Duodenal mucosa (tissue), 2 donors: ENCODE measurements around the gene HBP1.

Experiments
- H3K27ac ChIP-seq: one replicate; pipeline ENCODE4 v1.7.0; 2013; ENCODE audit warnings: low read depth, low read length
- H3K27me3 ChIP-seq, 2 donors: one replicate each; pipeline ENCODE4 v1.7.0; 2013; ENCODE audit warnings: low read length in 2 of 2, control low read depth in 1 of 2; ENCODE audit not compliant: insufficient read depth in 2 of 2, control insufficient read depth in 1 of 2
- H3K36me3 ChIP-seq, 2 donors: one replicate each; pipeline ENCODE4 v1.7.0; 2013; ENCODE audit warnings: low read length in 2 of 2, control low read depth in 1 of 2; ENCODE audit not compliant: insufficient read depth in 2 of 2, control insufficient read depth in 1 of 2
- H3K4me1 ChIP-seq, 2 donors: one replicate each; pipeline ENCODE4 v1.7.0; 2013; ENCODE audit warnings: low read length in 2 of 2, control low read depth in 1 of 2; ENCODE audit not compliant: insufficient read depth in 2 of 2, control insufficient read depth in 1 of 2
- H3K4me3 ChIP-seq, 2 donors: one replicate each; pipeline ENCODE4 v1.7.0; 2013; ENCODE audit warnings: low read length in 2 of 2, low read depth in 1 of 2
- H3K9ac ChIP-seq, 2 donors: one replicate each; pipeline ENCODE4 v1.7.0; 2013; ENCODE audit warnings: low read length in 2 of 2, low read depth in 1 of 2
- H3K9me3 ChIP-seq, 2 donors: one replicate each; pipeline ENCODE4 v1.7.0; 2013; ENCODE audit warnings: low read length in 2 of 2, control low read depth in 1 of 2; ENCODE audit not compliant: control insufficient read depth in 1 of 2

HBP1 gene

GRCh38 chr7:107206136-107206535 is 37.3 kb downstream of the HBP1 start:
- H3K27ac ChIP-seq = no peak overlapping the region
- no peak overlapping the region for H3K4me3 ChIP-seq
- no peaks in the 10 kb centered on the region for H3K4me1 ChIP-seq
- peaks cover 48 to 77% of the 10 kb centered on the region in 2 donors for H3K36me3 ChIP-seq
- H3K9ac ChIP-seq = no peak overlapping the region
- no peaks in the 10 kb centered on the region for H3K27me3 ChIP-seq
- no peaks in the 10 kb centered on the region for H3K9me3 ChIP-seq

GRCh38 chr7:107206706-107207105 is 37.9 kb downstream of the HBP1 start:
- Histone ChIP-seq H3K9me3 (no peaks in the 10 kb centered on the region), H3K36me3 (peaks cover 43 to 72% of the 10 kb centered on the region in 2 donors), H3K4me3 (no peak overlapping the region), H3K27me3 (no peaks in the 10 kb centered on the region), H3K27ac (no peak overlapping the region), H3K4me1 (no peaks in the 10 kb centered on the region), H3K9ac (no peak overlapping the region)

- Histone ChIP-seq H3K9ac (no peak overlapping the region), H3K4me1 (no peaks in the 10 kb centered on the region), H3K27me3 (no peaks in the 10 kb centered on the region), H3K27ac (no peak overlapping the region), H3K36me3 (peaks cover 37 to 65% of the 10 kb centered on the region in 2 donors), H3K4me3 (no peak overlapping the region), H3K9me3 (no peaks in the 10 kb centered on the region)
Observed at GRCh38 chr7:107207459-107207858, 38.7 kb downstream of the HBP1 start.

- Histone ChIP-seq H3K9ac (no peak overlapping the region), H3K27ac (no peak overlapping the region), H3K27me3 (no peaks in the 10 kb centered on the region), H3K9me3 (no peaks in the 10 kb centered on the region), H3K4me3 (no peak overlapping the region), H3K4me1 (no peaks in the 10 kb centered on the region), H3K36me3 (peaks cover 34 to 59% of the 10 kb centered on the region in 2 donors)
Observed at GRCh38 chr7:107208024-107208521, 39.3 kb downstream of the HBP1 start.

GRCh38 chr7:107208563-107208962 is 39.8 kb downstream of the HBP1 start:
- H3K9me3 ChIP-seq = no peaks in the 10 kb centered on the region
- no peak overlapping the region for H3K4me3 ChIP-seq
- H3K36me3 ChIP-seq = peaks cover 31 to 54% of the 10 kb centered on the region in 2 donors
- no peak overlapping the region for H3K9ac ChIP-seq
- H3K4me1 ChIP-seq = no peaks in the 10 kb centered on the region
- no peak overlapping the region for H3K27ac ChIP-seq
- no peaks in the 10 kb centered on the region for H3K27me3 ChIP-seq

- Histone ChIP-seq H3K27ac (no peak overlapping the region), H3K36me3 (peaks cover 26 to 45% of the 10 kb centered on the region in 2 donors)
Observed at GRCh38 chr7:107209565-107209964, 40.8 kb downstream of the HBP1 start.

GRCh38 chr7:107210400-107210799 is 41.6 kb downstream of the HBP1 start:
- Histone ChIP-seq H3K4me3 (no peak overlapping the region), H3K27me3 (no peaks in the 10 kb centered on the region), H3K27ac (no peak overlapping the region), H3K4me1 (no peaks in the 10 kb centered on the region), H3K9ac (no peak overlapping the region), H3K9me3 (no peaks in the 10 kb centered on the region), H3K36me3 (peaks cover 18 to 36% of the 10 kb centered on the region in 2 donors)

More at GRCh38 chr7:107209565-107209964, 40.8 kb downstream of the HBP1 start:
- no peak overlapping the region for H3K9ac ChIP-seq
- H3K27me3 ChIP-seq = no peaks in the 10 kb centered on the region
- H3K9me3 ChIP-seq = no peaks in the 10 kb centered on the region
- no peaks in the 10 kb centered on the region for H3K4me1 ChIP-seq
- H3K4me3 ChIP-seq = no peak overlapping the region

- Histone ChIP-seq H3K9me3 (no peaks in the 10 kb centered on the region), H3K27ac (no peak overlapping the region), H3K4me1 (no peaks in the 10 kb centered on the region), H3K4me3 (no peak overlapping the region), H3K36me3 (peaks cover 11 to 25% of the 10 kb centered on the region in 2 donors), H3K27me3 (no peaks in the 10 kb centered on the region), H3K9ac (no peak overlapping the region)
Observed at GRCh38 chr7:107212725-107213124, 43.9 kb downstream of the HBP1 start.

- Histone ChIP-seq H3K9me3 (no peaks in the 10 kb centered on the region), H3K36me3 (peaks cover 11 to 21% of the 10 kb centered on the region in 2 donors), H3K4me1 (no peaks in the 10 kb centered on the region), H3K9ac (no peak overlapping the region), H3K4me3 (no peak overlapping the region), H3K27ac (no peak overlapping the region), H3K27me3 (no peaks in the 10 kb centered on the region)
Observed at GRCh38 chr7:107213193-107213788, 44.5 kb downstream of the HBP1 start.

GRCh38 chr7:107213945-107214344 is 45.1 kb downstream of the HBP1 start:
- Histone ChIP-seq H3K9ac (no peak overlapping the region), H3K9me3 (no peaks in the 10 kb centered on the region), H3K27me3 (no peaks in the 10 kb centered on the region), H3K4me1 (no peaks in the 10 kb centered on the region), H3K27ac (no peak overlapping the region), H3K36me3 (peaks cover 10 to 18% of the 10 kb centered on the region in 2 donors), H3K4me3 (no peak overlapping the region)
